ENCODE data around the gene ATXN1. TPM values are rescaled to one million over a fixed set of nuclear protein-coding genes. Genes with fewer than 3 reads are reported as not detected.

The ATXN1 gene
- total RNA-seq, 1 experiment from 2014 or later = 5.6 TPM

- no peak overlapping the region for H3K14ac ChIP-seq (ENCODE audit: insufficient read depth, low read length)
- no peak overlapping the region for H4K5ac ChIP-seq (ENCODE audit: insufficient read length, low read depth, low read length)
- H3K27me3 Mint-ChIP-seq (ENCODE audit: low read depth) = no peaks in the 10 kb centered on the region
- H3K4me1 ChIP-seq (ENCODE audit: insufficient read depth, low read length) = 0 out of 2 replicates have a peak, but pooled peaks cover 3% of the 10 kb centered on the region
- no peak overlapping the region for H3K4ac ChIP-seq (ENCODE audit: low read depth, low read length)
- no peak overlapping the region for H4K91ac ChIP-seq (ENCODE audit: insufficient read length, low read depth, low read length)
- H3K9me3 Mint-ChIP-seq = no peaks in the 10 kb centered on the region
- H3K4me1 Mint-ChIP-seq = peaks cover 4 to 7% of the 10 kb centered on the region in 2 experiments; a peak in 3 of 4 replicates
- no peak overlapping the region for H3K9ac ChIP-seq (ENCODE audit: extremely low read depth, insufficient read length, low read length)
- no peaks in the 10 kb centered on the region for H3K79me1 ChIP-seq (ENCODE audit: insufficient read depth, low read depth, low read length, poor library complexity, severe bottlenecking)
- no peak overlapping the region for H4K8ac ChIP-seq (replicated peaks; ENCODE audit: insufficient read length, low read depth, low read length)
- H3K23me2 ChIP-seq (ENCODE audit: insufficient read length, low read depth, low read length, poor library complexity, severe bottlenecking) = no peaks in the 10 kb centered on the region
- H2AFZ ChIP-seq (ENCODE audit: low read length) = no peak overlapping the region
- H2BK120ac ChIP-seq (ENCODE audit: low read depth, low read length, poor library complexity, severe bottlenecking) = no peak overlapping the region
- H2AK5ac ChIP-seq (ENCODE audit: insufficient read length, low read length) = no peak overlapping the region
- H3K4me2 ChIP-seq (ENCODE audit: insufficient read depth, insufficient read length, low read length) = no peak overlapping the region
- DNase-seq = no peak
- no peak overlapping the region for H3T11ph ChIP-seq (ENCODE audit: low read length)
- no peaks in the 10 kb centered on the region for H3K9me3 ChIP-seq (ENCODE audit: control insufficient read depth, low read depth, low read length)
- no CpG with 5 or more reads among the region's 19 CpGs for WGBS (ENCODE audit: extremely low coverage, insufficient read length, low lambda C conversion rate)
- no peak overlapping the region for H2BK12ac ChIP-seq (ENCODE audit: insufficient read length, low read depth, low read length)
- no peaks in the 10 kb centered on the region for H3K27me3 ChIP-seq (ENCODE audit: insufficient read depth, low read length)
- H3K56ac ChIP-seq (ENCODE audit: insufficient read length, low read depth, low read length) = no peak overlapping the region
- H3K23ac ChIP-seq (ENCODE audit: insufficient read length, low read depth, low read length) = no peak overlapping the region
- no peak overlapping the region for H3K27ac ChIP-seq (ENCODE audit: insufficient read length, low read depth, low read length)
- no peaks in the 10 kb centered on the region for H3K79me2 ChIP-seq (ENCODE audit: insufficient read depth, low read length)
- no peak overlapping the region for H2BK20ac ChIP-seq (ENCODE audit: low read depth, low read length, poor library complexity, severe bottlenecking)
- no peaks in the 10 kb centered on the region for H3K36me3 Mint-ChIP-seq (ENCODE audit: insufficient read depth in 1 of 3, low read depth in 3 of 3)
- H3K18ac ChIP-seq (ENCODE audit: insufficient read length, low read depth, low read length) = peak overlapping the region; percentile 40
- no peak for TF ChIP-seq CTCF (conservative IDR thresholded peaks at IDR 0.05)
- no peaks in the 10 kb centered on the region for H4K20me1 ChIP-seq (ENCODE audit: control insufficient read depth, insufficient read depth, insufficient read length)
- H3K4me3 Mint-ChIP-seq = no peak overlapping the region
- no peak overlapping the region for H2BK5ac ChIP-seq (ENCODE audit: insufficient read length, low read length)
- H3K27ac Mint-ChIP-seq = 0 out of 7 replicates have a peak overlapping the region, but pooled peaks of 1 of the 3 experiments have one; percentile 24
- no peak overlapping the region for H2BK15ac ChIP-seq (ENCODE audit: low read depth, low read length)
Measured at GRCh38 chr6:16352821-16353438, 408.3 kb downstream of the ATXN1 start.
